K562 treated with DMSO at 1 percent for 48 hours (cell line): ENCODE data around the gene UCP2. TPM values are rescaled to one million over a fixed set of nuclear protein-coding genes. Genes with fewer than 3 reads are reported as not detected.

Source experiments
- total RNA-seq: library from RNA; unstranded; fragments of 300-600 nt; gene quantifications from 2 replicates; pipeline ENCODE4 v1.2.3, GENCODE V29; 2022; ENCODE audit warnings: low replicate concordance; ENCODE audit errors: extremely low read depth

The UCP2 gene, protein sequence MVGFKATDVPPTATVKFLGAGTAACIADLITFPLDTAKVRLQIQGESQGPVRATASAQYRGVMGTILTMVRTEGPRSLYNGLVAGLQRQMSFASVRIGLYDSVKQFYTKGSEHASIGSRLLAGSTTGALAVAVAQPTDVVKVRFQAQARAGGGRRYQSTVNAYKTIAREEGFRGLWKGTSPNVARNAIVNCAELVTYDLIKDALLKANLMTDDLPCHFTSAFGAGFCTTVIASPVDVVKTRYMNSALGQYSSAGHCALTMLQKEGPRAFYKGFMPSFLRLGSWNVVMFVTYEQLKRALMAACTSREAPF
- total RNA-seq = not detected in 2 replicates

GRCh38 chr11:73982595-73982989, at the start of gene UCP2:
Gene UCP2, minus strand, starts transcription at chr11:73982843. Its CDS starts 4,465 bp downstream, at chr11:73978378.

GRCh38 chr11:74008373-74009229, 26.0 kb upstream of the UCP2 start, which contains the start of gene UCP3:
Gene UCP3, minus strand, starts transcription at chr11:74009085. Its CDS starts 2,043 bp downstream, at chr11:74007042.

GRCh38 chr11:73950869-73951710, 31.6 kb downstream of the UCP2 start, which contains the start of gene DNAJB13:
Gene DNAJB13, plus strand, starts transcription at chr11:73951026. Its CDS starts 44 bp downstream, at chr11:73951070.

Other genes with a start within 250 kb of the UCP2 start
- gene RAB6A, start 221.8 kb downstream of the UCP2 start, total RNA-seq = not detected in 2 replicates
- gene MRPL48, start 195.0 kb downstream of the UCP2 start, total RNA-seq = not detected in 2 replicates
- gene COA4, start 106.0 kb downstream of the UCP2 start, total RNA-seq = not detected in 2 replicates
- gene PAAF1, start 105.8 kb downstream of the UCP2 start, total RNA-seq = not detected in 2 replicates
- gene DNAJB13, start 31.8 kb downstream of the UCP2 start, total RNA-seq = not detected in 2 replicates
- gene UCP3, start 26.2 kb upstream of the UCP2 start, total RNA-seq = not detected in 2 replicates
- not detected in 2 replicates for gene C2CD3, start 188.2 kb upstream of the UCP2 start, total RNA-seq
- gene PPME1, start 188.4 kb upstream of the UCP2 start, total RNA-seq = not detected in 2 replicates